KMS-11 (cell line): ENCODE measurements around the gene PHF23.

ENCODE experiments used
- H2AFZ ChIP-seq: fragments of 200-600 bp; sonication (generic); 2 replicates; pipeline ENCODE4 v1.6.1; 2016; ENCODE audit warnings: antibody characterized with exemption, mixed run types, low read depth
- H3K27ac ChIP-seq: fragments of 200-600 bp; sonication (generic); 2 replicates; pipeline ENCODE4 v1.6.1; 2016; ENCODE audit warnings: mild to moderate bottlenecking, mixed run types
- H3K27me3 ChIP-seq: fragments of 200-600 bp; sonication (generic); 2 replicates; pipeline ENCODE4 v1.6.1; 2017; ENCODE audit warnings: mild to moderate bottlenecking, low read depth, mixed run types, moderate library complexity; ENCODE audit not compliant: insufficient read depth
- H3K36me3 ChIP-seq: fragments of 200-600 bp; sonication (generic); 2 replicates; pipeline ENCODE4 v1.6.1; 2017; ENCODE audit warnings: mild to moderate bottlenecking, mixed run types; ENCODE audit not compliant: insufficient read depth
- H3K4me1 ChIP-seq: fragments of 200-600 bp; sonication (generic); 2 replicates; pipeline ENCODE4 v1.6.1; 2016; ENCODE audit warnings: mild to moderate bottlenecking, low read depth, mixed run types; ENCODE audit not compliant: poor library complexity, severe bottlenecking
- H3K4me2 ChIP-seq: fragments of 200-600 bp; sonication (generic); 2 replicates; pipeline ENCODE4 v1.7.0; 2016; ENCODE audit warnings: mild to moderate bottlenecking, mixed run types
- H3K4me3 ChIP-seq: fragments of 200-600 bp; sonication (generic); IDR thresholded peaks from 2 replicates; pipeline ENCODE4 v1.6.1; 2017; ENCODE audit warnings: low read depth, low read length, mixed read lengths; ENCODE audit not compliant: insufficient read depth
- H3K79me2 ChIP-seq: fragments of 200-600 bp; sonication (generic); 2 replicates; pipeline ENCODE4 v1.6.1; 2016; ENCODE audit warnings: low read depth, mixed run types; ENCODE audit not compliant: insufficient read depth
- H3K9ac ChIP-seq: fragments of 200-600 bp; sonication (generic); 2 replicates; pipeline ENCODE4 v1.6.1; 2016; ENCODE audit warnings: mild to moderate bottlenecking, mixed run types
- H4K20me1 ChIP-seq: fragments of 200-600 bp; sonication (generic); 2 replicates; pipeline ENCODE4 v1.6.1; 2016; ENCODE audit warnings: mild to moderate bottlenecking, mixed run types; ENCODE audit not compliant: insufficient read depth
- TF ChIP-seq, protein P1 (sequence below): fragments of 200-600 bp; sonication (generic); conservative IDR thresholded peaks from 2 replicates; pipeline ENCODE4 v1.6.1; 2017; ENCODE audit warnings: low read depth, mild to moderate bottlenecking, antibody characterized with exemption, low read length, moderate library complexity, mixed read lengths

PHF23 gene

DNA sequence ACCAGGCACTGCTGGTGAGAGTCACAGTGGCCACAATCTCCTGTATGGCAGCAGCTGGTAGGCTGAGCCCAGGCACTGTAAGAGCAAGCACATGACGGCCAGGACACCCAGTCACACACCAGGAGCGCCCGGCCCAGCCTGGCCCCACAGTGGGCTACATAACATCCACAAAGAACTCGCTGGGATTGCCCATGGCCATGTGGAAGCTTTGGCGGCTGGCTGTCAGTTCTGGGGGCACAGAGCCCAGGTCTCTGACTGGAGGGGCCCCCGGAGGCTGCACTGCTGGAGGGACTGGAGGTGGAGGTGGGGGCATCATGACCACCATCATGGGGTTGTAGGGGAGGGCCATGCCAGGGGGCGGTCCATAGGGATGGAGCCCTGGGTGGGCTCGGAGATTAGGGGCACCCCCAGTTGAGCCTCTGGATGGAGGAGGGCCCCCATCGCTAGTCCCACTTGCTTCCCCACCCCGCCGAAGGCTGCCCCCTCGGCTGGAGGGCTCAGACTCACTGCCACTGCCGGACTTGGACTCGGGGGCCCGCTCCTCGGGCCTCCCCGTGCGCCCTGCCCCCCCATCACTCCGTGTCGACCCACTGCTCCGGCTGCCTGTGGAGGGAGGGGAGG lies 13.4 kb downstream of the PHF23 start:
- Histone ChIP-seq H3K4me2 (no peak overlapping the region), H4K20me1 (no peaks in the 10 kb centered on the region), H3K4me1 (no peaks in the 10 kb centered on the region), H2AFZ (no peak overlapping the region), H3K27me3 (no peaks in the 10 kb centered on the region), H3K9ac (no peak overlapping the region), H3K4me3 (no peak overlapping the region), H3K79me2 (no peaks in the 10 kb centered on the region), H3K27ac (no peak overlapping the region), H3K36me3 (no peaks in the 10 kb centered on the region)
- TF ChIP-seq, protein P1, sequence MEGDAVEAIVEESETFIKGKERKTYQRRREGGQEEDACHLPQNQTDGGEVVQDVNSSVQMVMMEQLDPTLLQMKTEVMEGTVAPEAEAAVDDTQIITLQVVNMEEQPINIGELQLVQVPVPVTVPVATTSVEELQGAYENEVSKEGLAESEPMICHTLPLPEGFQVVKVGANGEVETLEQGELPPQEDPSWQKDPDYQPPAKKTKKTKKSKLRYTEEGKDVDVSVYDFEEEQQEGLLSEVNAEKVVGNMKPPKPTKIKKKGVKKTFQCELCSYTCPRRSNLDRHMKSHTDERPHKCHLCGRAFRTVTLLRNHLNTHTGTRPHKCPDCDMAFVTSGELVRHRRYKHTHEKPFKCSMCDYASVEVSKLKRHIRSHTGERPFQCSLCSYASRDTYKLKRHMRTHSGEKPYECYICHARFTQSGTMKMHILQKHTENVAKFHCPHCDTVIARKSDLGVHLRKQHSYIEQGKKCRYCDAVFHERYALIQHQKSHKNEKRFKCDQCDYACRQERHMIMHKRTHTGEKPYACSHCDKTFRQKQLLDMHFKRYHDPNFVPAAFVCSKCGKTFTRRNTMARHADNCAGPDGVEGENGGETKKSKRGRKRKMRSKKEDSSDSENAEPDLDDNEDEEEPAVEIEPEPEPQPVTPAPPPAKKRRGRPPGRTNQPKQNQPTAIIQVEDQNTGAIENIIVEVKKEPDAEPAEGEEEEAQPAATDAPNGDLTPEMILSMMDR = no peak

- TF ChIP-seq, protein P1 = no peak
- Histone ChIP-seq H3K27ac (no peak overlapping the region), H4K20me1 (no peaks in the 10 kb centered on the region), H3K4me1 (no peaks in the 10 kb centered on the region), H3K79me2 (no peaks in the 10 kb centered on the region), H3K27me3 (no peaks in the 10 kb centered on the region), H2AFZ (no peak overlapping the region), H3K4me2 (no peak overlapping the region), H3K4me3 (no peak overlapping the region), H3K9ac (no peak overlapping the region), H3K36me3 (no peaks in the 10 kb centered on the region)
Observed at GRCh38 chr17:7224661-7225111, 14.6 kb downstream of the PHF23 start.

DNA sequence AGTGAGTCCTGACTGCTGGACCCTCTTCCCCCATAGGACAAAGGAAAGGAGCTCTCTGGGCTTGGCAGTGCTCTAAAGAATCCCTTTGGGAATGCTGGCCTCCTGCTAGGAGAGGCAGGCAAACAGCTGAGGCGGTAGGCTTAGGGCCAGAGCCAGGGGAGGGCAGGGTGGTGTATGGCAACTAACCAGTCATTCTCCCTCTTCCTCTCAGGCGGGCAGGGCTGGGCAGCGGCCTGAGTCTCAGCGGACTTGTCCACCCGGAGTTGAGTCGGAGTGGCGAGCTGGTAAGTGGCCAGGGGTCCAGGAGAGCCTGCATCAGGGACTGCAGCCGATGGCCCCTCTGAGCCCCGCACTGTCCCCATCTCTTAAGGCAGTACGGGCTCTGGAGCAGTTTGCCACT lies 15.1 kb downstream of the PHF23 start:
- Histone ChIP-seq H3K36me3 (no peaks in the 10 kb centered on the region), H3K27me3 (no peaks in the 10 kb centered on the region), H3K79me2 (no peaks in the 10 kb centered on the region), H3K9ac (no peak overlapping the region), H3K27ac (no peak overlapping the region), H4K20me1 (no peaks in the 10 kb centered on the region), H3K4me1 (no peaks in the 10 kb centered on the region), H3K4me3 (no peak overlapping the region), H2AFZ (no peak overlapping the region), H3K4me2 (no peak overlapping the region)
- TF ChIP-seq, protein P1 = no peak

- no peak overlapping the region for H3K4me2 ChIP-seq
- H3K4me1 ChIP-seq = no peaks in the 10 kb centered on the region
- no peak overlapping the region for H3K27ac ChIP-seq
- H2AFZ ChIP-seq = no peak overlapping the region
- TF ChIP-seq, protein P1 = no peak
- H3K27me3 ChIP-seq = no peaks in the 10 kb centered on the region
- no peaks in the 10 kb centered on the region for H3K36me3 ChIP-seq
- no peak overlapping the region for H3K4me3 ChIP-seq
- no peak overlapping the region for H3K9ac ChIP-seq
- no peaks in the 10 kb centered on the region for H3K79me2 ChIP-seq
- no peaks in the 10 kb centered on the region for H4K20me1 ChIP-seq
Observed at GRCh38 chr17:7223375-7223774, 15.9 kb downstream of the PHF23 start.
